GM18870 (cell line): ENCODE measurements around the gene THRSP.
"Not testable (repeated sequence)": the region's sequence is repeated elsewhere in the genome, so short reads cannot be mapped to it uniquely, and the experiment has no call there.

ENCODE experiments used
- ATAC-seq: cut with Tn5 transposase; IDR thresholded peaks from one replicate; pipeline ENCODE4 v1.9.1; 2021; ENCODE audit warnings: moderate library complexity; ENCODE audit not compliant: unreplicated experiment

THRSP gene

DNA sequence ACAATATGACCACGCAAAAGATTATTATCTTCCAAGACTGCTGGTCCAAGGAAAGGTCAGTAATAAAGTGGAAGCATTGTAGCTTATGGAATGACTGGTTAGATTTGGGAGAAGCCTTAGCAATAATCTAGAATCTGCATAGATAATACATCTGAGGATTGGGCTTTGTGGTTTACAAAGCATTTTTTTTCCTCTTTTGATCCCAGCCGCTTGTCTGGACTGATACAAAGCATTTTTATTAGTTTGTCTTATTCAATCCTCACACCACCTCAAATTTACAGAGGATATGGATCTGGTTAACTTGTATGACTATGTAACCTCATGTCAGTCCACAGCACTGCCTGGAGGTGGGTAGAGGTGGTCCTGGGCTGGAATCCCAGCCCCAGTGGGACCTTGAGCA lies 990 bp upstream of the THRSP start:
- no peak for ATAC-seq

DNA sequence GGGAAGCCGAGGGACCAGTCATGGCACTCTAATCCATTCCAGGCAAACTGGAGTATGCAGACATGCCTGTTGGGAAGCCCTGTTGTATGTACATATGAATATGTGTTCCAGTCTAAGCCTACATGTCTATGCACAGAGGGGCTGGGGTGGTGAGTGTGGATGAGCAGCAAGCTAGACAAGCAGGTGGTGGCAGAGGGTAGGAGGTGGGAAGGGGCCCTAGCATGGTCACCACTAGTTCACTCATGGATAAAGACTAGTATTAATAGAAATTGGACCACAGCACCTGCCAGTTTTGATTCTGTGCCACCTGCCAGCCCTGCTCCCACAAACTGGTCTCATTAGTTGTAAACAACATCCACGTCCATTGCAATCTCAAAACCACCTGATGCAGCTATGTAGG lies 1.5 kb downstream of the THRSP start:
- no peak for ATAC-seq

DNA sequence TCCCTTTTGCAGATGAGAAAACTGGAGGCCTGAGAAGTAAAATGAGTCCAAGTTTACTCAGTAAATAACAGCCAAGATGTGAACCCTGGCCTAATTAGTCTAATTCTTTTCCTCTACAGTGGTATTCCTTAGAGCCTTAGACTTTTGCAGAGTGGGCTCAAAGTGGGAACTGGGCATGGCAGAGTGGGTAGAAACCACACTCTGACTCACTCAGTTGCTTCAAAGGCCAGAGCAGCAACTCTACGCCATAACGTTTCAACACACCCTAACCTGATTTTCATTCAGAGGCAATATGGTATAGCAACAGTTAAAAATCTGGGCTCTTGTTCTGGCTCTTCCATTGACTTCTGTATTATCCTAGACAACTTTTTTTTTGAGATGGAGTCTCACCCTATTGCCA lies 2.8 kb downstream of the THRSP start:
- ATAC-seq: no peak

DNA sequence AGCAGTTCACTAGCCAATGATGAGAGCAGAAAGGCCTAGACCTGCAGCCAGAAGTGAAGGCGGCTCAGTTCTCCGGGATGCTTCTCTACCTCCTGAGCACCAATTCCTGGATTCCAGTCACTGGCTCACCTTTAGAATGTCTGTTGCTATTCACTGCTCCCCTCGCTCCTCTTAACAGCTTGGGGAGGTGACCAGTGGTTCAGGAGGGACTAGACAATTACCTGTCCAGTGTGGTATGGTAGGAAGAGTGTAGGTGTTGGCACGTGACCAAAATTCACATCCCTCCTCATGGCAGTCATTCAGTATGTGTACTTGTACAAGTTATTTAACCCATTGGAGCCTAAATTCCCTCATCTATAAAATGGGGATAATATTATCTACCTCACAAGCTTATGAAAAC lies 4.0 kb downstream of the THRSP start:
- ATAC-seq: no peak

DNA sequence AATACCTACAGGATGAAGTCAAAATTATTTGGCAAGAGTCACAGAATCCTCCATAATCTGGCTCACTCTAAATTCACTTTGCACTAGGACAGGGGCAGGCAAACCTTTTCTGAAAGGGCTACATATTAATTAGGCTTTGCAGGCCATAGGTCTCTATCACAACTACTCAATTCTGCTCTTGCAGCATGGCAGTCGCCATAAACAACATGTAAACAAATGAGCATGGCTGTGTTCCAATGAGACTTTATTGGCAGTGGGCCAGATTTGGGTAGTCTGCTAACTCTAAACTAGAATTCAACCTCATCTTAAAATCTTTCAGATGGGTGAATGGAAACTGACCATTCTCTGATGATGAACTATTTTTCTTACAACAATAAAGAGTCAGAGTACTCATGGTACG lies 5.8 kb downstream of the THRSP start:
- ATAC-seq: no peak

DNA sequence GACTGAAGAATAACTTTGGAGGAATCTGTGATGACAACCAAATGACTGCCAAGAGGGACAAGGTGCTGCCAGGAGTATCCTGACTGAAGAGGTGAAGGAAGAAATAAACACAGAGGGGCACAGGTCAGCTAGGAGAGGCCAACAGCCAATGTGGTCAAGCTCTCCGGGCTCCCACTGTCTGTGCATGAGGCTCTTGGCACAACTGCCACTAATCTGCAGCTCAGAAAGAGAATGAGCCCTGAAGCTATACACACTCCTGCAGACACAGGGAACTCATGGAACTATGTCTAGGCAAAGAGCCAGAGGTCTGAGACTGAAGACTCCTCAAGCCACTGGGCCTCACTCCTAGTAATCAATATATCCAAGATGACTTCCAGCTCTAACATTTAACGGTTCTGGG lies 7.0 kb downstream of the THRSP start:
- ATAC-seq: no peak

DNA sequence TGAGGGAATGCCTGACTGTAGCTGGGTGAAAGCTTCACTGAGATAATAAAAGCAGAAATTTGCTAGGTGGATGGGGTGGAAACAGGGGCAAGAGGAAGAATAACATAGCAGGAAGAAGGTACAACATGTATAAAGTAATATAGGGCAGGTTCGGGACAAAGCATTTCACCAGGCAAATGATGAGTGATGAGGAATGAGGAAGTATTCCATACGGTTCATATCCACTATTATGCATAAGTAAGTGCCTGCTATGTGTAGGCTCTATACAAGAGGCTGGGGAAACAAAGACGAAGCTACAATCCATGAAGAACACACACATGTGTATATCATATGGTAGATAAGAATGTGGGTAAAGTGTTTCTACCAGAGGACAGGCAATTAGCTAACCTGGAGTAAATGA lies 8.1 kb downstream of the THRSP start:
- ATAC-seq: no peak

DNA sequence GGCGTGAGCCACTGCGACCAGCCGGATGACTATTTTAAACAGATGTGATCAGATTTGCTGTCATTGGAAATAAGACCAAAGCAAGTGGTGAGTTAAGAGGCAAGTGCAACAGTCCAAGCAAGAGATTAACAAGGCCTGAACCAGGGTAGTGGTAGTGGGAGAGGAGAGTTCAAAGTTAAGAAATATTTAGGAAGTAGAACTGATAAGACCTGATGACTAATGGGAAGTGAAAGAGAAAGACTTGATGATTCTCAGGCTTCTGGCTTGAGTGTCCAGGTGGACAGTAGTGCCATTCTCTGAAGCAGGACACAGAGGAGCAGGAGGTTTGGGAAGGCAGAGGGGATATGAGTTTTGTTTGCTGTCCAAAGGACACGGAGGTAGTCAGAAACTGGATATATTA lies 8.8 kb downstream of the THRSP start:
- ATAC-seq: no peak

DNA sequence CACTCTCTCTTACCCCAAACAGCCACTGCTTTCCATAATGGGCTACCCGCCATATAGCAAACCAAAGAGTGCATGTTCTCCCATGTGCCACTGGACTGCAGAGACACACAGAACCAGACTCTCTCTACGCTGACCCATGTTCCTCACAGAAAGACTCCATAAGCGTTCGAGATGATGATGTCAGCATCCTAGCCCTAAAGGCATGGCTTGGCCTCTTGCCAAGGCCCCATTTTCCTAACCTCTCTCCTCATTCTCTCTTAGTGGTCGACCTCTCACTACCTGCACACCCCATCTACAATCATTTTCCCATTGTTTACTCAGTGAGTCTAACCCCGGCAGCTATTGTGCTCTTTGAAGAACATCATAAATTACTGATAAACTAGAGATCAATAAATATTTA lies 11.1 kb downstream of the THRSP start:
- ATAC-seq: no peak

DNA sequence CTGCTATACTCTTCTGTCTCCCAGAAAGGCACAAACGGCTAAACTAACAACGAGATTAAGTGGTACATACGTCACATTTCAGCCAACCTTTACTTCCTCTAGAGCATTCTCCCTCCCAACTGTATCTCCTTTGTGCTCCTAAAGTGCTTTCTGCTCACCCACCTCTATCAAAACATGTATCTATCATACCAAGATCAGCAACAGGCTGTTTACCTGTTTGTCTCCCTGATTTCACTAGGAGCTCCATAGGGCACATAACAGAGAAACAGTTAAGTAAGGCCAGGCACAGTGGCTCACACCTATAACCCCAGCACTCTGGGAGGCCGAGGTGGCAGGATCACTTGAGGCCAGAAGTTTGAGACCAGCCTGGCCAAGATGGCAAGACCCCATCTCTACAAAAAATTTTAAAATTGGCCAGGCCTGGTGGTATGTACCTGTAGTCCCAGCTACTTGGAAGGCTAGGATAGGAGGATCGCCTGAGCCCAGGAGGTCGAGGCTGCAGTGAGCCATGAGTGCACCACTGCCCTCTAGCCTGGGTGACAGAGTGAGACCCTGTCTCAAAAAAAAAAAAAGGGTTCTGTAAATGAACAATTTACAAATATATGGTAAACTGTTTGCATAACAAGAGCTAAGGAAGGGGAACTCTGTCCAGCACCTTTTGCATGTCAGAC lies 13.2 kb downstream of the THRSP start:
- ATAC-seq: no peak

DNA sequence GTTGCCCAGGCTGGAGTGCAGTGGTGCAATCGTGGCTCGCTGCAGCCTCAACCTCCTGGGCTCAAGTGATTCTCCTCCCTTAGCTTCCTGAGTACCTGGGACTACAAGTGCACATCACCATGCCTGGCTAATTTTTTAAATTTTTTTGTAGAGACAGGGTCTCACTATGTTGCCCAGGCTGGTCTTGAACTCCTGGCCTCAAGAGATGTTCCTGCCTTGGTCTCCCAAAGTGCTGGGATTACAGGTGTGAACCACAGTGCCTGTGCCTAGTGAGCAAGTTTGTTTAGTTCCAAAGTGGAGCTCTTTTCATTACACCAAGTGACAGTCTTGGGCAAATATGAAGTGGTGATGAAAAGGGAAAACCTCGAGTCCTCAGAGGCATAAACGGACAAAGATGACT lies 13.9 kb downstream of the THRSP start:
- ATAC-seq: not testable (repeated sequence)

DNA sequence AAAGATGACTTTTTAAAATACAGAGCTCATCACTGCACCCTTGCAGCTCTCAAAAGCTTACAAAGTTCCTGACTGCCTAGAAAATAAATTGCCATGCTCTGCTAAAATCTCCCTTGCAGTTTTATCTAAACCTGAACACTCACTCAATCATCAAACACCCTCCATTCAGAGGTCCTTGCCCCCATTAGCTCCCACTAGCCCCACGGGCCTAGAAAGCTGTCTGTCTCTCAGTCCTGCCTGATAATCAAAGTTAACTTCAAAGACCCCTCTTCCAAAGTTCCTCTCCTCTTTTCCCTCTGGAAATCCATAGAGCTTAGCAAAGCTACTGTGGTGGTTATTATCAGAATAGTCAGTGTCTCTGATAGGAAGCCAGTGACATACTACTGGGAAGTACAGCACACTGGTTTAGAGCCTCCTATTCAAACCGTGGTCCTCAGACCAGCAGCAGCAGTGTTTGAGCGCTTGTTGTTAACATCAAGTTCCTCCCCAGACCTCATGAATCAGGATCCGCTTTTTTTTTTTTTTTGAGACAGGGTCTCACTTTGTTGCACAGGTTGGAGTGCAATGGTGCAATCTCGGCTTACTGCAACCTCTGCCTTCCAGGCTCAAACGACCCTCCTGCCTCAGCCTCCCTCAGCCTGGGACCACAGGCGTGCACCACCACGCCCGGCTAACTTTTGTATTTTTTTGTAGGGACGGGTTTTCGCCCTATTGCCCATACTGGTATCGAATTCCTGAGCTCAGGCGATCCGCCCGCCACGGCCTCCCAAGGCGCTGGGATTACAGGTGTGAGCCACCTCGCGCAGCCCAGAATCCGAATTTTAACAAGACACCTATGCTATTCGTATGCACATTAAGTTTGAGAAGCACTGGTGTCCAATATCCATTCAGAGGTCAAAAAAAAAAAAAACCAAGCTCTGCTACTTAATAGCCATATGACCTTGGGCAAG lies 14.8 kb downstream of the THRSP start:
- no peak for ATAC-seq

DNA sequence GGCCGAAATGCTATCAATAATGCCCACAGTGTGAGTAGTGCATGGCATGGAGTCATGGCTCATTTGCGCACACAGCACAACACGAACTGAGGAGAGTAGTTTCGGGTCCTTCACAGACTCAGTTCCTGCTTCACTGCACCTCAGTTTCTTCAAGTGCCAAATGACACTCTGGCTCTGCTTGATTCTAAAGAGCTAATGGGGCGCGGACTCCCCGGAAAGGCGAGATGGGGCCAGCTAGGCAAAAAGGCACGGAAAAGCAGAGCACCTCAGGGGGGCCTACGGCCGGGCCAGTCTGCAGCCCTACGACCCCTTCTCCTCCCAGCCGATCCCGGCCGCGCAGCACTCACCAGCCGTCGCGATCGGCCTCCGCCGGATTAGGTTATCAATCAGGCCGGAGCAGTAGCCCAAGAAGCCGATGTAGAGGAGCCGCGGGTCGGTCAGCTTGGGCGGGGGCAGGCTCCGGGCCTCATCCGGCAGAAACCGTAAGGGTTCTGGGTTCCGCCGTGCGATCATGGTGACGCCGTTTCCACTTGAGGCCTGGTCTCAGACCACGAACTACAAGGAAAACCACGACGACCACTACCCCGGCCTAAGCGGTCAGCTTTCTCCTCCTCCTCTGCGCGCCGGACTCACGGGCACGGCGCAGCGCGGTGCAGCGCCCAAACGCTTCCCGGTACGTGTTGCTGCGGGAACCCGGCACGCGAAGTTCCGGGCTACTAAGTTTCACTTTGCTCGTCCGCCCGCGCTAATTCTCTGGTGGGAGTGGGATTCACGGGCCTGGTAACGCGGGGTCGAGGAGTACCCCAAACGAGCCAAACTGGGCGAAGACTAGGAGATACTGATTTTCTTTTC lies 15.8 kb downstream of the THRSP start, which contains the start of gene NDUFC2:
Gene NDUFC2, minus strand, starts transcription at position 631 of the 852 bp plus-strand sequence. Its CDS starts 118 bp downstream, at position 513.
- peak; percentile 57 for ATAC-seq

DNA sequence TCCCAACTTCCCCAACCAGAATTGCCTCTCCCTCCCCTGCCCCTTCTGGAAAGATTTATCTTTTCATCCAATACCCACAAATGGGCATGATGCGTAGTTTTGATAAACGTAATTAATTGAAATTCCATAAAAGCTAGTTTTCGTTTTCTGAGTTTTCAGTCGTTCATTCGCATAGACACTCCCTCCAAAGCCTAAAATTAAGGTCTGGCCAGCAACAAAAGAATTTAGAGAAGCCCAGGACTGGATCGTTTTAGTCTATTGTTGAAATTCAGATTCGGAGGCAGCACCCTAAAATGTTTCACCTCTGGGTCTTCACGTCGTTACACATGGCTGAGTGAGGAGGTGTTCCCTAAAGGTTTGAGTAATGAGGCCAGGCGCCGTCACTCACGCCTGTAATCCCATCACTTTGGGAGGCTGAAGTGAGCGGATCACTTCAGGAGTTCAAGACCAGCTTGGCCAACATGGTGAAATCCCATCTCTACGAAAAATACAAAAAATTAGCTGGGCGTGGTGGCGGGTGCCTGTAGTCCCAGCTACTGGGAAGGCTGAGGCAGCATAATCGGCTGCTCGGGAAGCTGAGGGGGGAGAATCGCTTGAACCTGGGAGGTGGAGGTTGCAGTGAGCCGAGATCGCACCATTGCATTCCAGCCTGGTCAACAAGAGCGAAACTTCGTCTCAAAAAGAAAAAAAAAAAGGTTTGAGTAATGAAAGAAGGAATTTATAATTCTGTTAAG lies 16.6 kb downstream of the THRSP start:
- ATAC-seq: no peak

DNA sequence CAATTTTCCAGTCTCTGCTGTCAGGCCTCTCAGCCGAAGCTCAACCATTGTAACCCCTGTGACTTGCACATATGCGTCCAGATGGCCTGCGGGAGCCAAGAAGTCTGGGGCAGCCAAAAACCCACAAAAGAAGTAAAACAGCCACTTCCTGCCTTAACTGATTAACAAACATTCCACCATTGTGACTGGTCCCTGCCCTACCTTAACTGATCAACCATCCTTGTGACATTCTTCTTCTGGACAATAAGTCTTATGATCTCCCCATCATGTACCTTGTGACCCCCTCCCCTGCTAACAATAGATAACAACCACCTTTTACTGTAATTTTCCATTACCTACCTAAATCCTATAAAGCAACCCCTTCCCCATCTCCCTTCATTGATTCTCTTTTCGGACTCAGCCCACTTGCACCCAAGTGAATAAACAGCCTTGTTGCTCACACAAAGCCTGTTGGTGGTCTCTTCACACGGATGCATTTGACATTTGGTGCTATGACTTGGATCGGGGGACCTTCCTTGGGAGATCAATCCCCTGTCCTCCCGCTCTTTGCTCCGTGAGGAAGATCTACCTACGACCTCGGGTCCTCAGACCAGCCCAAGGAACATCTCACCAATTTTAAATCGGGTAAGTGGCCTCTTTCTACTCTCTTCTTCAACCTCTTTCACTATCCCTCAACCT lies 17.3 kb downstream of the THRSP start:
- ATAC-seq: no peak

DNA sequence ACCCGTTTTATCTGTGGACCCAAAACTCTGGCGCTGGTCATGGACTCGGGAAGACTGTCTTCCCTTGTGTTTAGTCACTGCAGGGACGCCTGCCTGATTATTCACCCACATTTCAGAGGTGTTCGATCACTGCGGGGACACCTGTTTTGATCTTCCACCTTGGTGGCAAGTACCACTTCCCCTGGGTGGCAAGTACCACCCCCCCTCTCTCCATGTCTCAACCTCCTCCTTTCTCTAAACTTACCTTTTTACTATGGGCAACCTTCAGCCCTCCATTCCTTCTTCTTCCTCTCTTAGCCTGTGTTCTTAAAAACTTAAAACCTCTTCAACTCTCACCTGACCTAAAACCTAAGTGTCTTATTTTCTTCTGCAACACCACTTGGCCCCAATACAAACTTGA lies 17.9 kb downstream of the THRSP start:
- ATAC-seq: no peak

DNA sequence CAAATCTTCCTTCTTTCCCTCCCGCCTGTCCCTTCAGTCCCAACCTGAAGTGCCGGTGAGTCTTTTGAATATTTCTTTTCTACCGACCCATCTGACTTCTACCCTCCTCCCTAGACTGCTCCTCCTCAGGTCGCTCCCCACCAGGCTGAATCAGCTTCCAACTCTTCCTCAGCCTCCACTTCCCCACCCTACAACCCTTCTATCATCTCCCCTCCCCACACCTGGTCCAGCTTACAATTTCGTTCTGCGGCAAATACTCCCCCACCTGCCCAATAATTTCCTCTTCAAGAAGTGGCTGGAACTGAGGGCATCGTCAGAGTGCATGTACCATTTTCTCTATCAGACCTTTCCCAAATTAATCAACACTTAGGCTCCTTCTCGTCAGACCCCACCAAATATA lies 18.5 kb downstream of the THRSP start:
- no peak for ATAC-seq

DNA sequence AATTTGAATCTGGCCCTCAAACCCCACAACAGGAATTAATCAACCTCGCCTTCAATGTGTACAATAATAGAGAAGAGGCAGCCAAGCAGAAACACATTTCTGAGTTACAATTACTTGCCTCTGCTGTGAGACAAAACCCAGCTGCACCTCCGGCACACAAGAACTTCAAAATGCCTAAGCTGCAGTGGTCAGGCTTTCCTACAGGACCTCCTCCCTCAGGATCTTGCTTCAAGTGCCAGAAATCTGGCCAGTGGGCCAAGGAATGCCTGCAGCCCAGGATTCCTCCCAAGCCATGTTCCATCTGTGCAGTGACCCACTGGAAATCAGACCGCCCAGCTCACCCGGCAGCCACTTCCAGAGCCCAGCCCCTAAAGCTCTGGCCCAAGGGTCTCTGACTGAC lies 19.4 kb downstream of the THRSP start:
- no peak for ATAC-seq

DNA sequence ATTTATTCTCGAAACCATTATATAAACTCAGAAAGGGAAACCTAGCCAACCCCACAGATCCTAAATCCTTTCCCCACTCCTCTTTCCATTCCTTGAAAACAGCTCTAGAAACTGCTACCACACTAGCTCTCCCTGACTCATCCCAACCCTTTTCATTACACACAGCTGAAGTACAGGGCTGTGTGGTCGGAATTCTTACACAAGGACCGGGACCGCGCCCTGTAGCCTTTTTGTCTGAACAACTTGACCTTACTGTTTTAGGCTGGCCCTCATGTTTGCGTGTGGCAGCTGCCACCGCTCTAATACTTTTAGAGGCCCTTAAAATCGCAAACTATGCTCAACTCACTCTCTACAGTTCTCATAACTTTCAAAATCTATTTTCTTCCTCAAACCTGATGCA lies 20.8 kb downstream of the THRSP start:
- ATAC-seq: not testable (repeated sequence)

DNA sequence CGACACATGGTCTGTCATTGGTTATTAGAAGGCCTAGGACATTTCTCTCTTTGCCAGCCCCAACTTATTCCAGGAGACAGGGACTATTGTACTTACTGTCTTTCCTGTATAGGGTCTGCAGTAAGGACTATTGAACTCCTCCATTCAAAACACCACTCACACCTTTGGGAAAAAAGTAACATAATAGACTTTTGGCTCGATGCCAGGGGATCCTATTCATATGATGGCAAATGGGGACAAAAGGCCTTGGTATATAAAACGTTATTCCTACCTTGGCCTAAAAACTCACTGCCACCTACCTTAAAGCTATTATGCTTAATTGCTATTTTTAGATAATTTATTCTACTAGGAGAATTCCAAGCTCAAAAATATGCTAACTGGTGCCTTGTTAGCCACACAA lies 22.3 kb downstream of the THRSP start:
- ATAC-seq: no peak
